Naive thymus-derived CD8-positive, alpha-beta T cell (primary cell): ENCODE measurements around the gene PCDHB3. TPM values are rescaled to one million over a fixed set of nuclear protein-coding genes. Genes with fewer than 3 reads are reported as not detected.
A peak's percentile ranks its signal among the peaks of the same experiment; 100 is the strongest.
"Not testable (repeated sequence)": the region's sequence is repeated elsewhere in the genome, so short reads cannot be mapped to it uniquely, and the experiment has no call there.

ENCODE experiments used
- ATAC-seq, 2 donors: fragments of 150-1000 bp; cut with Tn5 transposase in 1 of 2; sonication (Bioruptor Pico), chemical (Tn5 transposase) in 1 of 2; 1 replicate in 1 of 2; 2 replicates in 1 of 2; pipeline ENCODE4 v1.10.0; 2021; ENCODE audit warnings: mild to moderate bottlenecking in 2 of 2, moderate library complexity in 2 of 2
- POLR2A ChIA-PET: fragments of 350-600 bp; sonication (Branson Sonifier 250); formaldehyde crosslinking; loops from one replicate; lab custom pipeline; 2021; ENCODE audit warnings: antibody characterized with exemption; lab: Charles Lee
- DNase-seq, 10 donors: peaks; one replicate each; pipeline versions ENCODE4 v3.0.0 to v3.0.0-alpha.2; 2020 to 2022
- H3K27ac Mint-ChIP-seq, 10 donors: one replicate each; pipeline ENCODE4 v1.8.0; 2020 to 2022; ENCODE audit warnings: mild to moderate bottlenecking in 10 of 10, mixed read lengths in 10 of 10, moderate library complexity in 4 of 10, inconsistent platforms in 1 of 10
- H3K27me3 Mint-ChIP-seq, 5 donors: one replicate each; pipeline ENCODE4 v1.8.0; 2021 to 2022; ENCODE audit warnings: mixed read lengths in 5 of 5
- H3K36me3 Mint-ChIP-seq, 3 donors: one replicate each; pipeline ENCODE4 v1.8.0; 2020 to 2022; ENCODE audit warnings: mixed read lengths in 3 of 3, mild to moderate bottlenecking in 2 of 3, inconsistent platforms in 1 of 3
- H3K4me1 Mint-ChIP-seq, 4 donors: one replicate each; pipeline ENCODE4 v1.8.0; 2021 to 2022; ENCODE audit warnings: mixed read lengths in 4 of 4
- H3K4me3 Mint-ChIP-seq, 10 donors: one replicate each; pipeline ENCODE4 v1.8.0; 2020 to 2022; ENCODE audit warnings: mild to moderate bottlenecking in 10 of 10, mixed read lengths in 10 of 10, moderate library complexity in 6 of 10, inconsistent platforms in 1 of 10
- H3K9me3 Mint-ChIP-seq, 9 donors: one replicate each; pipeline ENCODE4 v1.8.0; 2020 to 2022; ENCODE audit warnings: mixed read lengths in 9 of 9, mild to moderate bottlenecking in 3 of 9, inconsistent platforms in 1 of 9, moderate library complexity in 1 of 9
- polyA plus RNA-seq, 3 donors: library from polyadenylated mRNA; unstranded; fragments of 300-500 nt; fragmentation: Illumina TruSeq; gene quantifications; one replicate each; pipeline ENCODE4 v1.2.3, GENCODE V29; 2021
- total RNA-seq, 8 experiments: library from RNA in 2 of 8; stranded (reverse) in 2 of 8; gene quantifications; one replicate each; pipeline ENCODE4 v1.2.3 and lab custom pipeline; 2021 to 2026

PCDHB3 gene
- total and polyA plus RNA-seq, 5 experiments from 2014 or later = not detected

DNA sequence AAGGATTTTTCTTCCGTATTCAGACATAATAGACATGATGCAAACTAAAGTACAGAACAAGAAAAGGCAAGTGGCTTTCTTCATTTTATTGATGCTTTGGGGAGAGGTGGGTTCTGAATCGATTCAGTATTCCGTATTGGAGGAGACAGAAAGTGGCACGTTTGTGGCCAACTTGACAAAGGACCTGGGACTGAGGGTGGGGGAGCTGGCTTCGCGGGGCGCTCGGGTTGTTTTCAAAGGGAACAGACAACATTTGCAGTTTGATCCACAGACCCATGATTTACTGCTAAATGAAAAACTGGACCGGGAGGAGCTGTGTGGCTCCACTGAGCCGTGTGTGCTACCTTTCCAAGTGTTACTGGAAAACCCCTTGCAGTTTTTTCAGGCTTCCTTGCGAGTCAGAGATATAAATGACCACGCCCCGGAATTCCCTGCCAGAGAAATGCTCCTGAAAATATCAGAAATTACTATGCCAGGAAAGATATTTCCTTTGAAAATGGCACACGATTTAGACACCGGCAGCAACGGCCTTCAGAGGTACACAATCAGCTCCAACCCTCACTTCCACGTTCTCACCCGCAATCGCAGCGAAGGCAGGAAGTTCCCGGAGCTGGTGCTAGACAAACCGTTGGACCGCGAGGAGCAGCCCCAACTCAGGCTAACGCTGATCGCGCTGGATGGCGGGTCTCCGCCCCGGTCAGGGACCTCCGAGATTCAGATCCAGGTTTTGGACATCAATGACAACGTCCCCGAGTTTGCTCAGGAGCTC lies 50.1 kb downstream of the PCDHB3 start:
- H3K36me3 Mint-ChIP-seq = peaks cover 8 to 27% (median 10%) of the 10 kb centered on the region in 3 donors
- H3K4me3 Mint-ChIP-seq = peak overlapping the region in 4 of 10 donors; percentile 30 to 63 (median 52)
- H3K4me1 Mint-ChIP-seq = peaks cover 0 to 6% (median 2%) of the 10 kb centered on the region in 4 donors
- ATAC-seq = no peak
- DNase-seq = no peak
- POLR2A ChIA-PET = no interaction called here
- peaks cover 2 to 51% (median 30%) of the 10 kb centered on the region in 9 donors for H3K9me3 Mint-ChIP-seq
- H3K27me3 Mint-ChIP-seq = peaks cover 28 to 72% (median 36%) of the 10 kb centered on the region in 5 donors
- H3K27ac Mint-ChIP-seq = no peak overlapping the region

DNA sequence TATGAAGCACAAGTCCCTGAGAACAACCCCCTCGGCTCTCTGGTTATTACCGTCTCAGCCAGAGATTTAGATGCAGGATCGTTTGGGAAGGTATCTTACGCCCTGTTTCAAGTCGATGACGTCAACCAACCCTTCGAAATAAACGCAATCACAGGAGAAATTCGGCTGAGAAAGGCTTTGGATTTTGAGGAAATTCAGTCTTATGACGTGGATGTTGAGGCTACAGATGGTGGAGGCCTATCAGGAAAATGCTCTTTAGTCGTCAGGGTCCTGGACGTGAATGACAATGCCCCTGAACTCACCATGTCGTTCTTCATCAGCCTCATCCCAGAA lies 50.7 kb downstream of the PCDHB3 start:
- ATAC-seq = no peak
- Mint-ChIP-seq H3K36me3 (peaks cover 8 to 33% (median 10%) of the 10 kb centered on the region in 3 donors), H3K27ac (no peak overlapping the region), H3K4me1 (peaks cover 0 to 6% (median 2%) of the 10 kb centered on the region in 4 donors), H3K9me3 (peaks cover 0 to 57% (median 33%) of the 10 kb centered on the region in 9 donors), H3K27me3 (peaks cover 31 to 72% (median 35%) of the 10 kb centered on the region in 5 donors), H3K4me3 (no peak overlapping the region)
- no peak for DNase-seq
- POLR2A ChIA-PET = no interaction called here

DNA sequence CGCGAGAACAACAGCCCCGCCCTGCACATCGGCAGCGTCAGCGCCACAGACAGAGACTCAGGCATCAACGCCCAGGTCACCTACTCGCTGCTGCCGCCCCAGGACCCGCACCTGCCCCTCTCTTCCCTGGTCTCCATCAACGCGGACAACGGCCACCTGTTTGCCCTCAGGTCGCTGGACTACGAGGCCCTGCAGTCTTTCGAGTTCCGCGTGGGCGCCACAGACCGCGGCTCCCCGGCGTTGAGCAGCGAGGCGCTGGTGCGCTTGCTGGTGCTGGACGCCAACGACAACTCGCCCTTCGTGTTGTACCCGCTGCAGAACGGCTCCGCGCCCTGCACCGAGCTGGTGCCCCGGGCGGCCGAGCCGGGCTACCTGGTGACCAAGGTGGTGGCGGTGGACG lies 51.4 kb downstream of the PCDHB3 start:
- DNase-seq, ATAC-seq, H3K4me1 Mint-ChIP-seq, H3K4me3 Mint-ChIP-seq, POLR2A ChIA-PET, H3K27ac Mint-ChIP-seq: not testable (repeated sequence)
- Mint-ChIP-seq H3K9me3 (peaks cover 0 to 63% (median 35%) of the 10 kb centered on the region in 9 donors), H3K36me3 (peaks cover 9 to 39% (median 10%) of the 10 kb centered on the region in 3 donors), H3K27me3 (peaks cover 36 to 75% (median 39%) of the 10 kb centered on the region in 5 donors)

- H3K27ac Mint-ChIP-seq, POLR2A ChIA-PET, ATAC-seq: not testable (repeated sequence)
These were observed 51.8 kb downstream of the PCDHB3 start for GRCh38 chr5:141152096-141152495.

More at GRCh38 chr5:141152096-141152495, 51.8 kb downstream of the PCDHB3 start:
- peaks cover 10 to 44% (median 14%) of the 10 kb centered on the region in 3 donors for H3K36me3 Mint-ChIP-seq
- not testable (repeated sequence) for H3K4me1 Mint-ChIP-seq, DNase-seq, H3K4me3 Mint-ChIP-seq
- H3K27me3 Mint-ChIP-seq = peaks cover 40 to 79% (median 41%) of the 10 kb centered on the region in 5 donors
- H3K9me3 Mint-ChIP-seq = peaks cover 0 to 68% (median 37%) of the 10 kb centered on the region in 9 donors

Other genes with a start within 250 kb of the PCDHB3 start
- not detected for gene PCDHA10, start 244.6 kb upstream of the PCDHB3 start, total RNA-seq
- not detected for gene PCDHA10, start 244.6 kb upstream of the PCDHB3 start, polyA plus RNA-seq
- not detected for gene PCDHA11, start 231.5 kb upstream of the PCDHB3 start, total RNA-seq
- not detected for gene PCDHA11, start 231.5 kb upstream of the PCDHB3 start, polyA plus RNA-seq
- not detected for gene PCDHA12, start 225.2 kb upstream of the PCDHB3 start, total RNA-seq
- not detected for gene PCDHA12, start 225.2 kb upstream of the PCDHB3 start, polyA plus RNA-seq
- not detected for gene PCDHA13, start 218.3 kb upstream of the PCDHB3 start, total RNA-seq
- not detected for gene PCDHA13, start 218.3 kb upstream of the PCDHB3 start, polyA plus RNA-seq
- gene PCDHAC1, start 174.2 kb upstream of the PCDHB3 start, total RNA-seq = not detected
- not detected for gene PCDHAC1, start 174.2 kb upstream of the PCDHB3 start, polyA plus RNA-seq
- gene PCDHAC2, start 134.0 kb upstream of the PCDHB3 start, total RNA-seq = not detected
- gene PCDHAC2, start 134.0 kb upstream of the PCDHB3 start, polyA plus RNA-seq = not detected
- gene PCDHB1, start 49.1 kb upstream of the PCDHB3 start, total RNA-seq = not detected
- not detected for gene PCDHB1, start 49.1 kb upstream of the PCDHB3 start, polyA plus RNA-seq
- not detected for gene PCDHB2, start 5.9 kb upstream of the PCDHB3 start, total RNA-seq
- under 1 TPM in 1 of 3 donors, not detected in 2; 0.25 TPM for gene PCDHB2, start 5.9 kb upstream of the PCDHB3 start, polyA plus RNA-seq
- not detected for gene PCDHB4, start 21.3 kb downstream of the PCDHB3 start, total RNA-seq
- not detected for gene PCDHB4, start 21.3 kb downstream of the PCDHB3 start, polyA plus RNA-seq
- gene PCDHB5, start 34.7 kb downstream of the PCDHB3 start, total RNA-seq = under 1 TPM in 1 of 2 experiments, not detected in 1; 0.18 TPM
- gene PCDHB5, start 34.7 kb downstream of the PCDHB3 start, polyA plus RNA-seq = not detected
- gene PCDHB6, start 49.6 kb downstream of the PCDHB3 start, total RNA-seq = not detected
- gene PCDHB6, start 49.6 kb downstream of the PCDHB3 start, polyA plus RNA-seq = not detected
- not detected for gene PCDHB7, start 72.2 kb downstream of the PCDHB3 start, total RNA-seq
- gene PCDHB7, start 72.2 kb downstream of the PCDHB3 start, polyA plus RNA-seq = not detected
- gene PCDHB8, start 77.3 kb downstream of the PCDHB3 start, total RNA-seq = not detected
- not detected for gene PCDHB8, start 77.3 kb downstream of the PCDHB3 start, polyA plus RNA-seq
- not detected for gene PCDHB16, start 81.9 kb downstream of the PCDHB3 start, total RNA-seq
- gene PCDHB16, start 81.9 kb downstream of the PCDHB3 start, polyA plus RNA-seq = not detected
- not detected for gene PCDHB9, start 86.7 kb downstream of the PCDHB3 start, total RNA-seq
- gene PCDHB9, start 86.7 kb downstream of the PCDHB3 start, polyA plus RNA-seq = not detected
- not detected for gene PCDHB10, start 91.9 kb downstream of the PCDHB3 start, total RNA-seq
- gene PCDHB10, start 91.9 kb downstream of the PCDHB3 start, polyA plus RNA-seq = not detected
- gene PCDHB11, start 99.2 kb downstream of the PCDHB3 start, total RNA-seq = not detected
- gene PCDHB11, start 99.2 kb downstream of the PCDHB3 start, polyA plus RNA-seq = not detected
- not detected for gene PCDHB12, start 108.2 kb downstream of the PCDHB3 start, total RNA-seq
- not detected for gene PCDHB12, start 108.2 kb downstream of the PCDHB3 start, polyA plus RNA-seq
- not detected for gene PCDHB13, start 113.4 kb downstream of the PCDHB3 start, total RNA-seq
- not detected for gene PCDHB13, start 113.4 kb downstream of the PCDHB3 start, polyA plus RNA-seq
- not detected for gene PCDHB14, start 122.9 kb downstream of the PCDHB3 start, total RNA-seq
- gene PCDHB14, start 122.9 kb downstream of the PCDHB3 start, polyA plus RNA-seq = not detected
- not detected for gene PCDHB15, start 144.9 kb downstream of the PCDHB3 start, total RNA-seq
- gene PCDHB15, start 144.9 kb downstream of the PCDHB3 start, polyA plus RNA-seq = not detected
- gene SLC25A2, start 203.6 kb downstream of the PCDHB3 start, total RNA-seq = 1 to 10 TPM; 2.1 to 2.5 TPM
- gene SLC25A2, start 203.6 kb downstream of the PCDHB3 start, polyA plus RNA-seq = not detected
- 100 to 1,000 TPM; 139 to 141 TPM for gene TAF7, start 220.3 kb downstream of the PCDHB3 start, total RNA-seq
- gene TAF7, start 220.3 kb downstream of the PCDHB3 start, polyA plus RNA-seq = 100 to 1,000 TPM; 206 to 230 (median 230) TPM
- under 1 TPM; 0.38 to 0.52 TPM for gene PCDHGA1, start 230.0 kb downstream of the PCDHB3 start, total RNA-seq
- gene PCDHGA1, start 230.0 kb downstream of the PCDHB3 start, polyA plus RNA-seq = not detected
- gene PCDHGA2, start 238.3 kb downstream of the PCDHB3 start, total RNA-seq = under 1 TPM; 0.16 to 0.18 TPM
- gene PCDHGA2, start 238.3 kb downstream of the PCDHB3 start, polyA plus RNA-seq = not detected
- not detected for gene PCDHGA3, start 243.4 kb downstream of the PCDHB3 start, total RNA-seq
- under 1 TPM in 1 of 3 donors, not detected in 2; 0.06 TPM for gene PCDHGA3, start 243.4 kb downstream of the PCDHB3 start, polyA plus RNA-seq
- under 1 TPM in 1 of 2 experiments, not detected in 1; 0.19 TPM for gene PCDHGB1, start 249.6 kb downstream of the PCDHB3 start, total RNA-seq
- not detected for gene PCDHGB1, start 249.6 kb downstream of the PCDHB3 start, polyA plus RNA-seq